HTR-8/SVneo (cell line): ENCODE data around the gene ABCG1.
A peak's percentile ranks its signal among the peaks of the same experiment; 100 is the strongest.

Experiments
- DNase-seq: peaks from one replicate; pipeline ENCODE4 v3.0.0; 2011; ENCODE audit warnings: low spot score, mixed read lengths; ENCODE audit not compliant: insufficient read length
- FAIRE-seq: peaks from 2 replicates; lab custom pipeline; 2011; peaks lifted over from hg19 to GRCh38; lab: Jason Lieb, UNC

The ABCG1 gene

DNA sequence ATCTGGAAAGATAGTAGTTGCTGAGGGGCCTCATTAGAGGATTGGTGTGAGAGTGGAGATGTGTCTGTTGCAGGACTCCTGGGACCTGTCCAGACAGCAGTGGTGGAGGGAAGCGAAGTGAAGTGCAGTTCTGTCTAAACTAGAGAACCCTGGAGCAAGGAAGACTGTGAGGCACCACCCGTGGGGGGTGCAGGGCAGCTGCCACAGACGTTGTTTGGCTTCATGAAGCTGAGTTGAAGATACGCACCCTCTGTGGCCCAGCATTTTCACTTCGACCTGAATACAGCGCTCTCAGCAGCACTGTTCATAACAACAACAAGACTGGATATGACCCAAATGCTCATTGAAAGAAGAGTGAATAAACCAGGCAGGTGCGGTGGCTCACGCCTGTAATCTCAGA lies 29.3 kb downstream of the ABCG1 start:
- DNase-seq (no peak), FAIRE-seq (no peak)

DNA sequence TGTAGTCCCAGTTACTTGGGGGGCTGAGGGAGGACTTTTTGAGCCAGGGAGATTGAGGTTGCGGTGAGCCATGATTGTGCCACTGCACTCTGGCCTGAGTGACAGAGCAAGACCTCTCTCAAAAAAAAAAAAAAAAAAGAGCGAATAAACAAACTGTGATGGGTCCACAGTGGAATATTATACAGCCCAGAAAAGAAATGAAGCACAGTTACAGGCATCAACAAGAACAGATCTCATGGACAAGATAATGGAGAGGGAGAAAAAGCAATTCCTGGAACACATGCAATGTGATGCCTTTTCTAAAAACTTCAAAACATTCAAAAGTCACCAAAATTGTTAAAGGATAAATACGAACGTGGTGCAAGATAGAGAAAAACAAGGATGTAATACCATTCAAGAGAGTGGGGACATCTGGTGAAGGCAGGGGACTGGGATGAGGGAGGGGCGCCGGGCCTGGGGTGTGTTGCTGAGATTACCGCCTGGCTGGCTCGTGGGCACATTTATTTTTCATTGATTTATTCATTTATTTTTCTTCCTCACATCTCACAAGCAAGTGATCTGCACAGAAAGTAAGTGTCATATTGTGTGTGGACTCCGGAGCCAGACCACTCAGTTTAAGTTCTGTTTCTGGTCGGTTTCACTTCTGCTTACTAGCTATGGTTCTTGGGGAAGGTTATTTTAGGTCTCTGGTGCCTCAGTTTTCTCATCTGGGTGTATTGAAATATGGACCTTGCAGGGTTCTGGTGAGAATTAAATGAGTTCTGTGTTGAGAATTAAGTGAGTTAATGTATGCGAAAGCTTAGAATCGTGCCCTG lies 30.1 kb downstream of the ABCG1 start:
- DNase-seq (no peak), FAIRE-seq (no peak)

DNA sequence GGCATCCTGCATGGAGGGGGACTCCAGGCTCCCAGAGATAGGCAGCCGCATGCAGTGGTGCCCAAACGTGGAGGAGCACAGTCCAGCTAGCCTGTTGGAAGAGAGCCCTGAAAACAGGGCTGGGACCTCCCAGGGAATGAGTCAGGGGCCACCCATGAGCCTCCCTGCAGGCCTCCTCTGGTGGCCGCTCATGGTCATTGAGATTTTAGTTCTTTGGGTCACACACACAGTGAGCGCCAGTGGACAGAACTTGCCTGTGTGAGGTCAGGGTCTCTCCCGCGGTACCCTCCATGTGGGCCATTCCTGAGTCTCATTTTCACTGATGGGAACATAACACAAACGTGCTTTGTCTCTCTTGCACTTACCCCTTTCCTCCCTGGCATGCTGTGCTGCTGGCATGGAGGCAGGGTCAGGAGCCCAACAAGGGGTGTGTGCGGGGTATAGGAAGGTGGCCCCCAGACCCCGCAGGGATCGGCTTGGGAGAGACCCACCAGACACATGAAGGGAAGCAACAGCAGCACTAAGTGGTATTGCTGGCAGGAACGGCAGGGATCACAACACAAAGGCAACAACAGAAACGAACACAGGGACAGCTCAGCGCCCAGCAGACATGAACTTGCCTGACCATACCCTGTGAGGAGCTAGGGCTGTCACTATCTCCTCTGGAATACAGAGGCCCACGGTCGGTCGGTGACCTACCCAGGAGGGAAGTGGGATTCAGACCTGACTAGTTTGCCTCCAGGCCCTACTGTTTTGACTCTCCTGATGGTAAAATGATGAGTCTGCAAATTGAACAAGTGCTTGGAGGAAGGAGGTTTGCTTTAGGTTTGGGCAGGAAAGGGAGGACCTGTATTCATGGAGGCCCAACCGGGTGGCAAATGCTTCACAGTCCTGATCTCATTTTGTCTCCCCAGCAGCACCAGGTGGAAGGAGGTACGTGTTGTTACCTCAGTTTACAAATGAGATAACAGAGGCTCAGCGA lies 31.8 kb downstream of the ABCG1 start:
- DNase-seq (no peak), FAIRE-seq (no peak)

DNA sequence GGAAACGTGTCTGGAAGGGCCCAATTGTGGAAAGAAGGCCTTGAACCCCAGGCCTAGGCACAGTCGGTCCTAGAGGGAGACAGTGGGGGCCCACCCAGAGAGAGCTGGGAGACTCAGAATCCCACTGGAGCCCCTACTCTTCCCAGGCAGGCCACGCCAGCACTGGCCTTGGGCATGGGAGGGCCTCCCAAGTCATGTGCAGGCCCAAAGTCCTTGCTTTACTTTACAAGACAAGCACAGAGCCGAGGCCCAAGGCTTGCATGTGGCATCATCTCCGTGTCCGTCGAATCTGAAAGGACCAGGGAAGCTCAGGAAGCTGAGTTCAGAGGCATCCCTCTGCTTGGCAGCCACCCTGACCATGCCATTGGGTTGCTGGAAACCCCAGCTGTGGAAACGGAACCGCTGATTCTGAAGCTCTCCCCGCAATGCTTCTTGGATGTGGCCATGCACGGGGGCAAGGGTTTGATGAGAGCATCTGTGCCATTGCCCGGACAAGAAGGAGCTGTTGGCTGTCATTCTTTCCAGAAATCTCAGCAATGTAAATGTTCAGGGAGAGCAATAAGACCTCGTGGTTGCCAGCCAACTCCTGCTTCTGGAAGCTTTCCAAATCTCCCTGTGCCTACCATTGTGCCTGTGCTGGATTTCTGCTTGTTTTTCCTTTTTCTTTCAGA lies 32.8 kb downstream of the ABCG1 start:
- DNase-seq: no peak
- no peak for FAIRE-seq

DNA sequence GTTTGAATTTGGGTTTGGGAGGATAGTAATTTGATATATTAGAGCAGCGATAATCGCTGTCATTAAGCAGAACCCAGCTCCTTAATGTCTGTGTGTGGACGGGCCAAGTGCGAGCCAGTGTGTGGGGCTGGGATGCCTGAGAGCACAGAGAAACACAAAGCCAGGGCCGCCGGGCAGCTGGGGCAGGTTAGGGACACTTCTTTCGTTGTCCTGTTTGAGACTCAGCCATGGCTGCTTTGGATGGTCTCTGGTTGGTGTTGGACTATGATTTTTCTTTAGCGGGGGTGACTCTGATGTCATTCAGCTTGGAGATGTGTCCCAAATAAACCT lies 33.4 kb downstream of the ABCG1 start:
- FAIRE-seq: no peak
- no peak for DNase-seq

DNA sequence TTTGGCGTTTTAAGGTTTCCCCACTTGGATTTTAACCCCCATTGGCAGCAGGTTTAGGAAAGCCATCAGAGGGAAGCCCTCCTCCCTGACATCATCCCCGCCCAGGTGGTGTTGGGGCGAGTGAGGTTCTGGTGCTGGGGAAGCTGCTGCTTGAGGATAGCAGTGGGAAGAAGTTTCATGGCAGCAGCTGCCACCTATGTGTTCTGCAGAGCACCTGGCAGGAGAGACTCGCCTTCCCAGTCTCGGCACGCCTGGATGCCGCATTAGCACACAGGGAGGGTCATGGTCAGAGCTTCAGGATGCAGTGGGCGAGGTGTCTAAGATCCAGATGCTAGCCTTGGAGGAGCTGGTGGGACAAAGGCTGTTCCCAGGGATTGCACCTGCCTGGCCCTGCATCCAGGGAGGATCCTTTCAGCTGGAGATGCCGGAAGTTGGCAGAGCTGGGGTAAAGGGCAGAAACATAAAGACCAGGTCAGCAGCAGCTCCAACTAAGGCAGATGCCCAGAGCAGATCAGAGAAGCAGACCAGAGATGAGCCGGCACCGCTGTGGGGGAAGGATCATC lies 33.9 kb downstream of the ABCG1 start:
- FAIRE-seq (no peak), DNase-seq (no peak)

DNA sequence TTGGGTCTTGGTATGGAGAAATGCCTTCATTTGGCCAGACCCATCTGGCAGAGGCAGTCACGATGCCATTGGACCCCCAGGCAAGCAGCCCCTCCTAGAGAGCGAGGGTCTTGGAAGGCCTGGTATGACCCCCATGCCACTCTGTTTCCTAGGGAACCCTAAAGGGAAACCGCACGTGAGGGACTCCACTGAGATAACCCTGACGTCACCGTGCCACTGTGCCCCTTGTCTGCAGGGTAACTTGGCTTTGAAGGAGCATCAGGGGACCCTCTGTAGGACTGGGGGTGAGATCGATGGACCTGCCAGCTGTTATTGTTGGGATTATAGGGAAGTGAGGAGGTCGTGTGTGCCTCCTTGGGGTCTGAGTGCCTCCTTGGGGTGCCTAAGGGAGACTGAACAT lies 34.5 kb downstream of the ABCG1 start:
- FAIRE-seq (no peak), DNase-seq (no peak)

DNA sequence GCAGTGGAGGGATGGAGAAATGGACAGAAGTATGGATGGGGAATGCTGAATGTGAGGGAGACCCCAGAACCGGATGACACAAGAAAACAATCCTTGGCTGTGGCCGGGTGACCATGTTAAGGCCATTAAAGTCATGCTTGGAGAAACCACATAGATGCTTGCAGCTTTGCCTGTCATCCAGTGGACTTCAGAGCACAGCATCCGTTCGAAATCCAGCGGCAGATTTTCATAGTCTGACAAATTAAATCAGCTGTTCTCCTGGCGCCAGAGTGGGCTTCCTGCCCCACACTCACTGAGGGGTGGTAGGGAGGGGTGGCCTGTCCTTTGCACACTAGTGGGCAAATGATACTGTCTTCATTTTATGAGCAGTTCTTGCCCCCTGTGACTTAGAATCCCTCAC lies 35.1 kb downstream of the ABCG1 start:
- FAIRE-seq: no peak

DNA sequence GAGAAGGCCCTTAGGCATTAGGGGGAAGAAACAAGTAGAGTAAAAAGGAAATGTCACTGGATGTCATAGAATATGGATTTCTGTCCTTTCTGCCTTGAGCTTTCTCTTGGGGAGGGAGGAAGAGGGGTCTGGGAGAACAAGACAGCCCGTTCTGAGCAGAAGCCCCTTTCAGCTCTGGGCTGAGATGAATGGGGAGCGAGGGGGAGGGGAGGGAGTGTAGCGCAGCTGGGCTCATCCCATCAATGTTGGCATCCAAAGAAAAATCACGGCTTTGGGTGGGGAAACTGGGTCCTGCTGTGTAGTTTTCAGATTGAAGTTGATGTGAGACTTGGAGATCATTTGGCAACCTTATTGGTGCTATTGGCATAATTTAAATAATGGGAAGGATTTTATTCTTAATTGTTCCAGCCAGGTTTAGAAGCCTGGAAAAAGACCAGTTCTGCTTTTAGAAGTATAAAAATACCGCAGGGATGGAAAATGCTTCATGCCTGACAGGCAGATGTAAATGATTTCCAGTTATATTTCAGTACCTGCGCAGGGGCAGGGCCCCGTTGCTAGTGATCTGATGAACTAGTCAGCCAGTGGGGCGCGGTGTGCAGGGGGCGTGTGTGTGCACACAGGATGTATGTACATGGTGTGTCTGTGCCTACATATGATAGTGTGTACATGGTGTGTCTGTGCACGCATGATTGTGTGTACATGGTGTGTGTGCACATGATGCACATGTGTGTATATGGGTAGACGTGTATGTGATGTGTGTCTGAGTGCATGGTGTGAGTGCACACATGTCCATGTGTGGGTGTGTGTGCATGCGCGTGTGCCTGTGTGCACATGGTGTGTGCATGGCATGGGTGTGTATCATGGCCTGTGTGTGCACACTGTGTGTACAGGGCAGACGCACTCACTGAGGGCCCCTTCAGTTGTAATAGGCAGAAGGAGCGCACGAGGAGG lies 36.0 kb downstream of the ABCG1 start:
- DNase-seq: no peak
- FAIRE-seq: peak; percentile 89

More for the DNA sequence above, 35.1 kb downstream of the ABCG1 start:
- DNase-seq: no peak

DNA sequence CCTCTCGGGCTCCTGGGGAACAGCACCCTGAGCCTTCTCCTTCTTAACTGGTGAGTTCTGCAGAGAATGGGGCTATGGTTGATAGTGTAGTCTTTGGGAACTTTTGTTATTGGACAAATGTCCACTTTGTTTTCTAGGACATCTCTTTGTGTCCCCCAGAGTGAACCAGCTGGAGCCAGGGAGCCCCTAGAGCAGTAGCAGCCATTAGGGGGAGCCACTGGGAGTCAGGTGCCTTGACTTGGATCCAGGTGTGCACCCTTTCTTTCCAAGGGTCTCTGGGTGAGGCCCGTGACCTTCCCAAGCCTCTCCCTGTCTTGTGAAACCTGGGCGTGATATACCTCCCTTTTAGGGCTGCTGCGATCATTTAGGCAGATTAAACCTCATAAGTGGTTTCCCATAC lies 36.9 kb downstream of the ABCG1 start:
- DNase-seq (no peak), FAIRE-seq (no peak)

DNA sequence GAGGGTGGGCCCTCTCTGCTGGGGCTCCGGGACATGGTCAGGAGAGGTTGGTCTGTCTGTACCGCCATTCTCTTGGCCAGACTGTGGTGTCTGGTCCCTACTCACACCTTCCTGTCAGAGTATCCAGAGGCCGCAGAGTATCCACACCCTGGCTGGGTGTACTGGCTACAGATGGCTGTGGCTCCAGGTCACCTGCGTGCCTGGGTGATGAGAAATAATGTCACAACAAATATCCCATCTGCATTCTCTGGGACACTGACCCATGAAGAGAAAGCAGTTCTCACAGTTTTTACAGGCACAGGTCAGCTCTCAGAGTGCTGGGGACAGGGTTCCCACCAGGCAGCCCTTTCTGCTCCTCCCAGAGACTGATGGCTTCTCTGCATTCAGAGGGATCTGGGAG lies 37.4 kb downstream of the ABCG1 start:
- FAIRE-seq (no peak), DNase-seq (no peak)

DNA sequence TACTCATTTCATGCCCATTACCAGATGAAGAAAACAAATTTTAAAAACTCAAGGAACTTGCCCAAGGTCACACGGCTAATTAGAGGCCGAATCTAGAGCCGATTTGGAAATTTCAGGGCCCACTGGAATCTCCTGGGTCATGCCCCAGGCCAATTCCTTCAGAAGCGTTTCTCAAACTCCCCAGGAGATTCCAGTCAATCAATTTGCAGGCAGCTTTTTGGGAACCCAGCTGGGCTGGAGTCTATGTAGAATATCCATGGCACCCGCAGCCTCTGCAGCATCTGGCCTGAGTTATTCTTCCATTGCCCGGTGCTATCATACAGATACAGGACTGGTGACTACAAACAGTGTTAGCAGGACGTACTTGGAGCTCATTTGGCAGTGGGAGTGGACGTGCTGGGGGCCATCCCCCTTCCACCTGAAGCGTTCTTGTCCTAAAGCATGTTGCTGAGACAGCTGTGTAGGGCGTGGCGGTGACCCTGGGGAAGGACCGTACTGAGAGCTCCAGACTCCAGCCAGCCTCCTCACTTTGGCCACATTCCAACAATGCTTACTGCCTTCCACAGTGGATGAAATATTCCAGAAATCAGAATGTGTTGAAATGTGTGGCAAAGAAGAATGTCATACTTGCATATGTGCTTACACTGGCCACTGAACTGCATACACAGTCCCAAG lies 38.3 kb downstream of the ABCG1 start:
- no peak for FAIRE-seq
- no peak for DNase-seq

DNA sequence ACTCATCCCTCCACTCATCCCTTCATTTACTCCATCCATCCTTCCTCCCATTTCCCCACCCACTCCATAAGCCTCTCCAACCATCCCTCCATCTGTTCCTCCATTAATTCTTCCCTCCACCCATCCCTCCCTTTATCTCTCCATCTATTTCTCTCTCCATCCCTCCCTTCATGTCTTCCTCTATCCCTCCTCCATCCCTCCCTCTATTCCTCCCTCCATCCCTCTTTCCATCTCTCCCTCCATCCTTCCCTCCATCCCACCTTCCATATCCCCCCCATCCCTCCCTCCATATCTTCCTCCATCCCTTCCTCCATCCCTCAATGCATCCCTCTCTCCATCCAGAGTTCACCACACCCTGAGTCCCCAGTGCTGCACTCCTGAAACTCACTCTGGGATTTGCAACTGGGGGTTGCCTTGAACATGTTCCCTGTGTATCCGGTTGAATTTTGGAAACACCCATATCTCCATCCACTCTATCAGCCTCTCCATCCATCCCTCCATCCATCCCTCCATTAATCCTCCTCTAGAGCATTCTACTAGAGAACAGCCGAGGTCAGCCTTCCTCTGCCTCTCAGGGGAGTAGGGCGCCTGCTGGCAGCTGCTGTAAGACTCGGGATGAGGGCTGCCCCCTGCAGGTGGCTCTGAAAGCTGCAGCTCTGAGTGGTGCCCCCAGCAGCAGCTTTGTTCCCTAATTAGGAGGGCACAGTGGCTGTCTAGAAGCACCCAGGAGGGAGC lies 39.4 kb downstream of the ABCG1 start:
- FAIRE-seq (no peak), DNase-seq (peak; percentile 64)

DNA sequence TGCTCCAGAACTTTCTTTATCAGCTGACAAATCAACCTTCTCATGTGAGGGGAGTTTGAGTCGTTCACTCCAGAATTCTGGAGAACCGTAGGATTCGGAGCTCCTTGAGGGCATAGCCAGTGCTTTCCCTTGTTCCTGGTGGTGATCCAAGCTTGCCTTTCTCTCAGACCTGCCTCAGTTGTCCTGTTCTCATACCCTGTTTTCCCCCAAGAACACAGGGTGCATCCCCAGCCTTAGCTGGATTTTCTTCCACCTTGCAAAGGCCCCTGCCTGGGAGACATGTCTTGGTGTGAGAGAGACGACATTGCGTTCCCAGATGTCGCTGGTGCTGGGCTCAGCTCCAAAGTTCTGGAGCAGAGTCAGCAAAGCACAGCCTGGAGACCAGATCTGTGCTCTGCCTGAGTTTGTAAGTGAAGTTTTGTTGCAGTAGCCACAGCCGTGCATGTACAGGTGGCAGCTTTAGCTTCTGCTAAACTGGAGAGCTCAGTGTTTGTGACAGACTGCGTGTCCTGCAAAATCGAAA lies 40.0 kb downstream of the ABCG1 start:
- DNase-seq (no peak), FAIRE-seq (no peak)

DNA sequence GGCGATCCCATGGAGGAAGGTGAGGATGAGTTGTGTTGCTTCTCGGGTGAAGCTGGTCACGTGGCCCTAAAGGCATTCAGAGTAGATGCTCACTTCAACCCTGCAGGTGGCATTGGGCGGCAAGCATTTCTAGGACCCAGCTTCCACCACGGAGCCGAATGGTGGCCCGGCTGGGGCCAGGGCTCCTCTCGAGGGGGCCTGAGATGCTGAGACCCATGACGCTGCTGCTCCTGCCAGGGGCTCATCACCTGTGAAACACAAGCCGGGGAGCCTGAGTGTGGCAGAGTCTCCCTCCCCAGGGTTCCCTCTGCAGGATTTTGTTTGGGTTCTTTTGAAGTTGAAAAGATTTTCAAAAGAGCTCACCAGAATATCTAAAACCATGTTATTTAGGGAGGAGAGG lies 41.2 kb downstream of the ABCG1 start:
- FAIRE-seq: no peak

DNA sequence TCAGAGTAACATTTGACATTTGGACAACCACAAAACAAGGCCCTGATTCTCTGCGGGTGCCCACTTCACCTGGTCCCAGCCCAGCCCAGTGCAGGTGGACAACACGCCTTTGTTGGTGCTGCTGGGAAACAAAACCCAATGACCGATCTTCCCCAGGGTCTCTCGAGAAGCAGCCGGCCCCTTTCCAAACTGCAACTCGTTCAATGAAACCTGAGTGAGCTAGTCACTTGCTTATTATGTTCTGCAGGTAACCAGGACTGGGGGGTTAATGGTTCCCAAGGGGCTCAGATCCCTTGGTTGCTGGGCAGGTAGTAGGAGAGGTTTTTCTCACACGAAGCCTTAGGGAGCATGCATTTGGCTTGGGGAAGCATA lies 42.9 kb downstream of the ABCG1 start:
- no peak for DNase-seq
- FAIRE-seq: no peak

More for the DNA sequence above, 41.2 kb downstream of the ABCG1 start:
- no peak for DNase-seq

DNA sequence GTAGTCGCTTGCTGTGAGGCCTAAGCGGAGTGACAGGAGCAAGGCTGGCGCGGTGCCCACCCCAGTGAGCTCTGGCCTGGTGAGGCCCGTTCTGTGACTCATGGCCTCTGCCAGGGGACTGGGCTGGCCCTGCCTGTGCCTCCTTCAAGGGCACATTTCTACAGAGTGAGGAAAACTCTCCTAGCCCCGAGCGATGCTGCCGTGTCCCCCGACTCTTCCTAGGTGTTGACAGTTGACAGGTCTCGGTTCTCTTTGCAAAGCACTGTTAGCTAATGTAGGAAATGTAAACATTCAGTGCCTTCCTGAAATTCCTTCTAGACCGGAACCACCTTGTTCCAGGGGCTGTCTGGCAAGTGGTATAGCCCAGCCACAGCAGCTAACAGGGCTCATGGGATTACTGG lies 43.9 kb downstream of the ABCG1 start:
- DNase-seq: peak; percentile 21
- FAIRE-seq: no peak

DNA sequence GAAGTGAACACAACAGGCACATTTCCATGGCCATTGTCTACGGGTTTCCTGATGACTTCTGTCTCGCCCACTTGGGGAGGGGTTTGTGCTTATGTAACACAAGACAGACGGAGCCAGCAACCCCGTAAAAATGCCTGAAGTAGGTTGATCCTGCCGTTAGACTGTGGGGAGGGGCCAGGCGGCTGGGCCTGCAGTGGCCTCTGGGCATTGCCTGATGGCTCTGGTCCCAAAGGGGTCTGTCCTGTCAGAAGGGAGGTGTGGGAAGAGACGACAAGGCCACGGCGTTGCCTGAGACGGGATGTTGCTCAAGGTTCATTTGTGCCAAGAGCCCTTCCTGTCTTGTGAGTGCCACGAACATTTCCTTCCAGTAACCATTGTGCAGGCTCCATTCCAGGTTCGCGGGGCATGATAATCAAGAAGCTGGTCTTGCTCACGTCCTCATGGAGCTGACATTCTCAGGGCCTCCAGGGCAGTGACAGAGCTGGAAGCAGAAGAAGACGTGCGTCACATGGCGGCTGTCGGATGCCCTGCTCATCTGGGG lies 44.7 kb downstream of the ABCG1 start:
- FAIRE-seq (no peak), DNase-seq (no peak)
